IgD-negative memory B cell (primary cell): ENCODE results near the gene GPX4. TPM values are rescaled to one million over a fixed set of nuclear protein-coding genes. Genes with fewer than 3 reads are reported as not detected.

ENCODE experiments used
- H3K27ac Mint-ChIP-seq, 3 donors: one replicate each; pipeline ENCODE4 v1.8.0; 2020 to 2022; ENCODE audit warnings: mild to moderate bottlenecking in 3 of 3, mixed read lengths in 3 of 3, moderate library complexity in 1 of 3
- H3K27me3 Mint-ChIP-seq: one replicate; pipeline ENCODE4 v1.8.0; 2021; ENCODE audit warnings: mixed read lengths
- H3K36me3 Mint-ChIP-seq: one replicate; pipeline ENCODE4 v1.8.0; 2020; ENCODE audit warnings: mild to moderate bottlenecking, mixed read lengths
- H3K4me1 Mint-ChIP-seq, 3 donors: one replicate each; pipeline ENCODE4 v1.8.0; 2020 to 2022; ENCODE audit warnings: mixed read lengths in 3 of 3, mild to moderate bottlenecking in 1 of 3
- H3K4me3 Mint-ChIP-seq, 4 donors: one replicate each; pipeline ENCODE4 v1.8.0; 2020 to 2022; ENCODE audit warnings: mild to moderate bottlenecking in 4 of 4, mixed read lengths in 4 of 4, moderate library complexity in 3 of 4
- H3K9me3 Mint-ChIP-seq, 3 donors: one replicate each; pipeline ENCODE4 v1.8.0; 2020 to 2021; ENCODE audit warnings: mixed read lengths in 3 of 3, mild to moderate bottlenecking in 1 of 3
- polyA plus RNA-seq: library from polyadenylated mRNA; unstranded; fragments of 300-500 nt; fragmentation: Illumina TruSeq; gene quantifications from one replicate; pipeline ENCODE4 v1.2.3, GENCODE V29; 2021

The GPX4 gene
- polyA plus RNA-seq, 1 donor from 2014 or later: 460 TPM

DNA sequence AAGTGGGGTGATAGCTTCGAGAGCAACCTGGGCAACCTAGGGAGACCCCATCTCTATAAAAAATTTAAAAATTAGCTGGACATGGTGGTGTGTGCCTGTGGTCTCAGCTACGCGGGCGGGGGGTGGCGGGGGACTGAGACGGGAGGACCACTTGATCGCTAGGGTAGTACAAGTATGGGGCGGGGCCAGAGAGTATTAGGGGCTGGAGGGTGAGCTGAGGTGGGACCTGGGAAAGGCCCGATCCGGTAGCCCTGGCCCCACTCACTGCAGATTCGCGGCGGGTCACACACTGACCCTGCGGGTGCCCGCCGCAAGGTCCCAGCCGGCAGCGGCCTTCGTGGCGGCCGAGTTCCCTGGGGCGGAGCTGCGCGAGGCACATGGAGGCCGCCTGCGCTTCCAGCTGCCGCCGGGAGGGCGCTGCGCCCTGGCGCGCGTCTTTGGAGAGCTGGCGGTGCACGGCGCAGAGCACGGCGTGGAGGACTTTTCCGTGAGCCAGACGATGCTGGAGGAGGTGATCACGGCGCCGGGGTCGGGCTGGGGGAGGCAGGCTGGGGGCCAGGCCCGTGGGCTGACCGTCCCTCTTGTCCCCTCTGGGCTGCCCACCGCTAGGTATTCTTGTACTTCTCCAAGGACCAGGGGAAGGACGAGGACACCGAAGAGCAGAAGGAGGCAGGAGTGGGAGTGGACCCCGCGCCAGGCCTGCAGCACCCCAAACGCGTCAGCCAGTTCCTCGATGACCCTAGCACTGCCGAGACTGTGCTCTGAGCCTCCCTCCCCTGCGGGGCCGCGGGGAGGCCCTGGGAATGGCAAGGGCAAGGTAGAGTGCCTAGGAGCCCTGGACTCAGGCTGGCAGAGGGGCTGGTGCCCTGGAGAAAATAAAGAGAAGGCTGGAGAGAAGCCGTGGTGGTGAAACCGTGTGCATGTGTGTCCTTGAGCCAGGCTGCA lies 38.9 kb upstream of the GPX4 start:
- peak overlapping the region; percentile 72 to 85 (median 83) for H3K4me3 Mint-ChIP-seq
- H3K9me3 Mint-ChIP-seq: no peaks in the 10 kb centered on the region
- peaks cover 6 to 24% (median 8%) of the 10 kb centered on the region in 3 donors for H3K4me1 Mint-ChIP-seq
- no peaks in the 10 kb centered on the region for H3K27me3 Mint-ChIP-seq
- H3K27ac Mint-ChIP-seq: peak overlapping the region in 2 of 3 donors; percentile 67 to 97
- H3K36me3 Mint-ChIP-seq: peaks cover 6% of the 10 kb centered on the region

DNA sequence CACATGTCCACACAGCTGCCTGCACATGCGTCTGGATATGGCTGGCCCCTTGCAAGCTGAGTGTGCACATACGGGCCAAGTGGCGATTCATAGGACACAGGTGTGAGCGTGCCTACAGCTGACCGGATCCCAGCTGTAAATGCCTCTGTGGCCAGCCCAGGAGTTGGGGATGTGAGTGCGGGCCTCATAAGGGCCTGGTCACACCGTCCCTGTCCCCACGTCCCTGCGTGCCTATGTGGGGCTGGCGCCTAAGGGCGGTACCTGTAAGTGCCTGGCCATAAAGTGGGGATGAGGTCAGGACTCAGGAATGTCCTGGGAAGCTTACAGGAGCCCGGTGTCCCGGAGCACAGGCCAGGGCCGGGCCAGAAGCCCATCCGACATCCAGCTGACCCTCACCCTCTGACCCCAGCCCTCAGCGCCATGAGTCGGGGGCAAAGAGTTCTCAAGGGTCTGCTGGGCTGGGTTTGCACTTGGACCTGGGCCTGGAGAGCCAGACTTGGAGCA lies 38.1 kb upstream of the GPX4 start:
- Mint-ChIP-seq H3K27me3 (no peaks in the 10 kb centered on the region), H3K27ac (peak overlapping the region; percentile 67 to 97 (median 82)), H3K4me1 (peaks cover 6 to 24% (median 8%) of the 10 kb centered on the region in 3 donors), H3K9me3 (no peaks in the 10 kb centered on the region), H3K36me3 (peaks cover 6% of the 10 kb centered on the region), H3K4me3 (peak overlapping the region; percentile 25 to 85 (median 77))

DNA sequence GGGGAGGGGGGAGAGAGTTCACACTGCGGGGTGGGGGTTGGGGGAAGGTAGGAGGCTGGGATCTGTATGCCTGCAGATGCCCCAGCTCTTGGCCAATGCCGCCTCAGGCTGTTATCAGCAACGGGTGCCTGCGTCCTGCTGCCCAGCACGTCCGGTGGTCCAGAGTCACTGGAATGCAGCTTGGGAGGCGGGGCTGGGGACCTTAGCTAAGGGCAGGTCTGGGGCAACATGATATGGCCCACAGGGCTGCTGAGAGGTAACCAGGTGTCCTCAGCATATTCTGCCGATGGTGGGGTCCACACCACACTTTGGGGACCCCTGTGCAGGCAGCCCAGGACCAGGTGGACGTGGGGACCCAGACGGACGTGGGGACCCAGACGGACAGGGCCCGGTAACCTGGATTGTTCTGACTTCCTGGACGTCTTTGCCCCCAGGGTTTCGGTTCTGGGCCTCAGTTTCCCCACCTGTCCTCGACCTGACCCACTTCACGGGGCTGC lies 37.5 kb upstream of the GPX4 start:
- Mint-ChIP-seq H3K27ac (peak overlapping the region; percentile 82 to 97 (median 88)), H3K4me3 (peak overlapping the region in 3 of 4 donors; percentile 82 to 89 (median 85)), H3K4me1 (peaks cover 6 to 24% (median 8%) of the 10 kb centered on the region in 3 donors), H3K9me3 (no peaks in the 10 kb centered on the region), H3K36me3 (peaks cover 6% of the 10 kb centered on the region), H3K27me3 (no peaks in the 10 kb centered on the region)

DNA sequence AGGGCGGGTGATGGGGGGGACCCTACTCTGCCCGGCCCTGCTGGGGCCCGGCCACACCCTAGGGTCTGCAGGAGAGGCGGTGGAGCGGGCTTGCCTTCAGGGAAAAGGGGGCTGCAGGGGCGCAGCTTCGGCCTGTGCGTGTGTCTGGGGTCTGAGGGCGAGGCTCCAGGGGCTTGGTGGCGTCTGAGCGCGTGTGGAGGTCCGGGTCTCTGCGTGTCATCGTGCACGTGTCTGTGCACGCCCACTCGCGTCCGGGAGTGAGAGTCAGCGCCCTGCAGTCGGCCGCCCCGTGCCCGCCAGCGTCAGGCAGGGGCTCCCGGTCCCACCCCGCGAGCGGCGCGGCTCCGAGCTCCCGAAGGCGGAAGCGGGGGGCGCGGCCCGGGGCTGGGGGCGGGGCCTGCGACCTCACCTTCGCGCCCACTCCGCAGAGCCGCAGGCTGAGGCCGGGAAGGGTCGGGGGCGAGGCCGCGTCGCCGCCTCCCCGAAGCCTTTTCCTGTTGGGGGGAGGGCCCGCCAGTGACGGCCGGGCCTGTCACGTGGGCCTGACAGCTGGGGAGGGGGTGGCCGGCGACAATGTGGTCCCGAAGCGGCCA lies 37.0 kb upstream of the GPX4 start, which contains the start of gene ARHGAP45:
Gene ARHGAP45, plus strand, starts transcription at position 420 of the 593 bp plus-strand sequence. CDS start 239 bp downstream, outside the sequence.
- peak within 1 kb of the TSS; percentile 91 to 97 (median 92) for H3K27ac Mint-ChIP-seq
- peak within 1 kb of the TSS; percentile 85 to 98 (median 94) for H3K4me3 Mint-ChIP-seq
- H3K4me1 Mint-ChIP-seq: peaks cover 8 to 27% (median 9%) of the 10 kb centered on the region in 3 donors
- peaks cover 7% of the 10 kb centered on the region for H3K36me3 Mint-ChIP-seq
- no peaks in the 10 kb centered on the region for H3K27me3 Mint-ChIP-seq
- H3K9me3 Mint-ChIP-seq: no peaks in the 10 kb centered on the region

DNA sequence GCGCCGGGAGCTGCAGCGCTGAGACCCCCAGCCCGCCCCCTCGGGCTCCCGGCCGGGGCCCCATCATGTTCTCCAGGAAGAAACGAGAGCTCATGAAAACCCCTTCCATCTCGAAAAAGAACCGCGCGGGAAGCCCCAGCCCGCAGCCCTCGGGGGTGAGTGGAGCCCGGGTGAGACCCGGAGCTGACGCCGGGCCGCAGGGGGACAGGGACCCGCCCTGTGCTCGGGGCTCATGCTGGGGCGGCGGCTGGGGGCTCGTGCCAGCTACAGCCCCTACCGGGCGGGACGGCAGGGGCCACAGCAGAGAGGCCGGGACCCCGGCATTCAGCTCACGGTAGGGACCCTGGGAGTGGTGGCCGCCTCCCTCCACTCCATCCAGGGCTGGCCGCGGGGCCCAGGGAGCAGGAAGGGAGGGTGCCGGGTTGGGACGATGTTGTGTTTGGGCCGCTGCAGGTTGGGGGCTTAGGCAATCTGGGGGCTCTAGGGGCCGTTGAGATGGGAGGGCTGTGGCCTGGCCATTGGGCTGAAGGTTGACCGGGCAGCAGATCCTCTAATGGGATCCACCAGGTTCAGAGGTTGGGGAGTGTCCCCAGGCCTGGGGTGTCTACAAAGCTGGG lies 36.3 kb upstream of the GPX4 start:
- Mint-ChIP-seq H3K36me3 (peaks cover 7% of the 10 kb centered on the region), H3K9me3 (no peaks in the 10 kb centered on the region), H3K27me3 (no peaks in the 10 kb centered on the region), H3K27ac (peak overlapping the region; percentile 91 to 97 (median 92)), H3K4me1 (peaks cover 8 to 29% (median 11%) of the 10 kb centered on the region in 3 donors), H3K4me3 (peak overlapping the region; percentile 85 to 98 (median 94))

DNA sequence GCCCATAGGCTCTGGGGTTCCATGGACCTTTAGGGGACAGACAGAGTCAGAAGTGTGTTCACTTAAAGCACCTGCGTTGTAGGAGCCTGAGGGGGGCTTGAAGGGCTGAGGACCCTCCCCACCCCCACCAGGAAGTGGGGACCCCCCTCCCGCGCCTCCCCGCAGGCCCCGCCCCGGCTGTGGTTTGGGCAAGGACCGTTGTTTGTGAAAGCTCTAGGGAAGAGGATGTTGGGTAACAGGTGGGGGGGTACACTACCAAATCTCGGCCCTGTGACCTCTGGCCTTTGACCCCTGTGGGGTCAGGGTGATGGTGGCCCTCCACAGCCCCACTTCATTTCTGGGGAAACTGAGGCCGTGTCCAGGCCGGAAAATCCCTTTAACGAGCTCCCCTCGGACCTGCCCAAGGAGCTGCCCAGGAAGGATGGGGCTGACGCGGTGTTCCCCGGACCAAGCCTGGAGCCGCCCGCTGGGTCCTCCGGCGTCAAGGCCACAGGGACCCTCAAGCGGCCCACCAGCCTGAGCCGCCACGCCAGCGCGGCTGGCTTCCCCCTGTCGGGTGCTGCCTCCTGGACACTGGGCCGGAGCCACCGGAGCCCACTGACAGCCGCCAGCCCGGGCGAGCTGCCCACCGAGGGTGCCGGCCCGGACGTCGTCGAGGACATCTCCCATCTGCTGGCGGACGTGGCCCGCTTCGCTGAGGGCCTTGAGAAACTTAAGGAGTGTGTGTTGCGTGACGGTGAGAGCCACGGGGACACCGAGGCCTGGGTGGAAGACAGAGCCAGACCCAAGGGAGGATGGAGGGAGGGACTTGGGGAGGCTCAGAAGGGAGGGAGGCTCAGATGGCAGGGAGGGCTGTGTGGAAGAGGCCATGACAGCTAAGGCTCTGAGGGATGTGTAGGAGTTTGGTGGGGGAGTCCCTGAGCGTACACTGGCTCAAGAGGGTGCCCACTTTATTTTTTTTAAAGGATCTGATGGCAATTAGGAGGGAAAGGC lies 35.5 kb upstream of the GPX4 start:
- no peaks in the 10 kb centered on the region for H3K27me3 Mint-ChIP-seq
- H3K9me3 Mint-ChIP-seq: no peaks in the 10 kb centered on the region
- H3K4me1 Mint-ChIP-seq: peaks cover 8 to 30% (median 17%) of the 10 kb centered on the region in 3 donors
- peak overlapping the region; percentile 91 to 97 (median 92) for H3K27ac Mint-ChIP-seq
- H3K4me3 Mint-ChIP-seq: peak overlapping the region; percentile 85 to 98 (median 94)
- peaks cover 7% of the 10 kb centered on the region for H3K36me3 Mint-ChIP-seq

DNA sequence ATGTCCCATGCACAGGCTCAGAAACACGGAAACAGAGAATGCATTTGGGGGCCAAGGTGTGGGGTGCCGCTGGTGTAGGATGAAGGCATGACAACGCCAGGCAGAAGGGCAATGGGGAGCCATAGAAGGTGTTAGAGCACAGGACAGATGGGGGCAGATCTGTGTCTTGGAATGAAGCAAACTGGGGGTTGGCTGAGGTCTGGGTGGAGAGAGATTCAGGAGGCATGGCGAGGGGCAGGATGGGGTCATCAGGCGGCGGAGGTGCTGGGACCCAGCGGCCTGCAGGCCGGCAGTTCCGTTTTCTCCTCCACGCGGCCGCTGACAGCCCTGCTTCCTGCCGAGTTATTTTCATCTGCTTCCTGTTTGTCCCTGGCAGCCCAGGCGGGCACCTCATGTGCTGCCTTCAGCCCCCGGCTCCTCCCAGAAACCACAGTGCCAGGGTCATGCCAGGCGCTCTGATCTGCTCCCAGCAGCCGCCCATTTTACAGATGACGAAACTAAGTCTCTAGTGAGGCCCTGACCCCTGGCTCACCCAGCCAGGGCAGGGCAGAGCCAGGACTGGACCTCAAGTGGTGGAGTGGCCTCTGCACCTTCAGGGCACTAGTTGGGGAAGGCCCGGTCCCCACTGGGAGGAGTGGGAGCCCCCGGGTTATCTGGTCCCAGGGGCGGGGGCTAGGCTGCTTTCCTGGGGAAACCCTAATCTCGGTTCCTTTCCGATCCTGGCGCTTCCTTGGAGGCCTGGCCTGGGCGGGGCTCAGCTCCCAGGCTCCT lies 34.6 kb upstream of the GPX4 start:
- Mint-ChIP-seq H3K27ac (peak overlapping the region; percentile 90 to 97 (median 92)), H3K4me3 (peak overlapping the region; percentile 85 to 98 (median 94)), H3K9me3 (no peaks in the 10 kb centered on the region), H3K4me1 (peaks cover 8 to 23% (median 19%) of the 10 kb centered on the region in 3 donors), H3K36me3 (peaks cover 7% of the 10 kb centered on the region), H3K27me3 (no peaks in the 10 kb centered on the region)

DNA sequence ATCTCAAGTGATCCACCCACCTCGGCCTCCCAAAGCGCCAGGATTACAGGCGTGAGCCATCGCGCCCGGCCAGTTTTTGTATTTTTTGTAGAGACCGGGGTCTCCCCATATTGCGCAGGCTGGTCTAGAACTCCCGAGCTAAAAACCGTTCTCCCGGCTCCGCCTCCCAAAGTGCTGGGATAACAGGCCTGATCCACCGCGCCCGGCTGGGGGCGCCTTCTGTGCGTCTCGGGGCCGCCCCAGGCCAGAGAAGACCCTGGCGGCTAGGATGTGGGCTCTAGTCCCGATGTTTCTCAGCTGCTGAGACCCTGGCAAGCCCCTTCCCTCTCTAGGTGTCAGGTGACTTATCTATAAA lies 33.2 kb upstream of the GPX4 start:
- H3K4me3 Mint-ChIP-seq: peak overlapping the region in 1 of 4 donors; percentile 33
- no peaks in the 10 kb centered on the region for H3K27me3 Mint-ChIP-seq
- peaks cover 10 to 20% (median 16%) of the 10 kb centered on the region in 3 donors for H3K4me1 Mint-ChIP-seq
- H3K27ac Mint-ChIP-seq: peak overlapping the region in 2 of 3 donors; percentile 73 to 97
- peaks cover 7% of the 10 kb centered on the region for H3K36me3 Mint-ChIP-seq
- no peaks in the 10 kb centered on the region for H3K9me3 Mint-ChIP-seq

DNA sequence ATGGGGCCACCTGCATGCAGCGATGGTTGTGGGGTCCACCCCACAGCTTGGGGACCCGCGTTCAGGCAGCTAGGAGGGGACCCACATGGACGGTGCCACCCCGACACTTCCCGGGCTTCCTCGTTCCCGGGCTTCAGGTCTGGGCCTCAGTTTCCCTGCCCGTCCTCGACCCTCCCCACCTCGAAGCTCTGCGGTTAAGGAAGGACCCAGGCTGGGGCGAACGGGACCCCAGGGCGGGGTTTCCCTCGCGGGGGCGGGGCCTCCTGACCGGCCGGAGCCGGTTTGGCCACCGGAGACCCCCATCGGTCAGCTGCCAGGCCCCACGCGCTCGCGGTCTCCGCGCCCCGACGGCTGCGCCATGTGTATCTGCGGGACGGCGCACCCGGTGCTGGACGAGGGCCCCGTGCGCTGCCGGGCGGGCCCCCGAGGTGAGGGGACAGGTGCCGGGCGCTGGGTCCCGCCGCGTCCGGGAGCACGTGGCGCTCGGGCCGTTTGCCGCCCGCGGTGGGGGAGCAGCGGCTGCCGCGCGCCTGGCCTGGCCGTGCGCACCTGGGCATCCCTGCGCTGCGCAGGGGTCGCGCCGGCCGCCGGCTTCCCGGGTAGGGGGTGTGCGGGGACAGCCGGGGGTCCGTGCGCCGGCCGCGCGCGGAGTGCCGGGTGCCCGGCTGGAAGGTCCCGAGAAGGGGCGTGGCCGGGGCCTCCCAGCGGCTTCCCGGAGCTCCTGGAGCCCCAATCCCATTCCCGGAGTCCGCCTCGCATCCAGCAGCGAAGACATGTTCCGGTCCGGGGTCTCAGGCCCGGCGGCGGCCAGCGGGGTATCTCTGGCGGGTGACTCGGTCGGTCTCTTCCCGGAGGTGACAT lies 32.6 kb upstream of the GPX4 start:
- Mint-ChIP-seq H3K4me1 (peaks cover 15 to 26% (median 22%) of the 10 kb centered on the region in 3 donors), H3K36me3 (peaks cover 7% of the 10 kb centered on the region), H3K4me3 (peak overlapping the region in 1 of 4 donors; percentile 40), H3K27ac (peak overlapping the region in 1 of 3 donors; percentile 97), H3K9me3 (no peaks in the 10 kb centered on the region), H3K27me3 (no peaks in the 10 kb centered on the region)

DNA sequence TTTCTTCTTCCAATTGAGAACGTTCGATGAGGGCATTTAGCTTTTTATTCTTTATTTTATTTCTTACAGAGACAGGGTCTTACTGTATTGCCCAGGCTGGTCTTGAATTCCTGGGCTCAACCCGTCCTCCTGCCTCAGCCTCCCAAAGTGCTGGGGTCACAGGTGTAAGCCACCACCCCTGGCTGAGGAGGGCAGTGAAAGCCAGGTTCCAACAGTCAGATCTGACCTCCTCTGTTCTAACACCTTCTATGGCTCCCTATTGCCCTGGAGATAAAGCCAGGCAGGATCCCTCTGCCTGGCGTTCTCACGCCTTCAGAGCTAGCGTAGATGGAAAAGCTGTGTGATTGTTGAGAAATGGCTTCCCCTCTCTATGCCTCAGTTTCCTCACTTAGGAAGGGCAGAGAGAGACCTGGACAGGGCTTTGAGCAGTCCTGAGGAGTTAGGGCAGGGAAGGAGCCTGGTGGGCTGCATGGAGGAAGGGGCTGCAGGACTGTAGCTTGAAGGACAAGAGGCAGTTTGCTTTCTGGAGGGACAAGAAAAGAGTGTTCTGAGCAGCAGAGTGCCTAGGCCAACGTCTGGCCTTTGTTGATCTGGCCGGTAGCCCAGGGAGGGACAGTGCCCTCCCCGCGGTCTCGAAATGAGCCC lies 31.3 kb upstream of the GPX4 start:
- Mint-ChIP-seq H3K27me3 (no peaks in the 10 kb centered on the region), H3K27ac (peak overlapping the region; percentile 83 to 100 (median 90)), H3K4me1 (peaks cover 22 to 32% (median 29%) of the 10 kb centered on the region in 3 donors)

DNA sequence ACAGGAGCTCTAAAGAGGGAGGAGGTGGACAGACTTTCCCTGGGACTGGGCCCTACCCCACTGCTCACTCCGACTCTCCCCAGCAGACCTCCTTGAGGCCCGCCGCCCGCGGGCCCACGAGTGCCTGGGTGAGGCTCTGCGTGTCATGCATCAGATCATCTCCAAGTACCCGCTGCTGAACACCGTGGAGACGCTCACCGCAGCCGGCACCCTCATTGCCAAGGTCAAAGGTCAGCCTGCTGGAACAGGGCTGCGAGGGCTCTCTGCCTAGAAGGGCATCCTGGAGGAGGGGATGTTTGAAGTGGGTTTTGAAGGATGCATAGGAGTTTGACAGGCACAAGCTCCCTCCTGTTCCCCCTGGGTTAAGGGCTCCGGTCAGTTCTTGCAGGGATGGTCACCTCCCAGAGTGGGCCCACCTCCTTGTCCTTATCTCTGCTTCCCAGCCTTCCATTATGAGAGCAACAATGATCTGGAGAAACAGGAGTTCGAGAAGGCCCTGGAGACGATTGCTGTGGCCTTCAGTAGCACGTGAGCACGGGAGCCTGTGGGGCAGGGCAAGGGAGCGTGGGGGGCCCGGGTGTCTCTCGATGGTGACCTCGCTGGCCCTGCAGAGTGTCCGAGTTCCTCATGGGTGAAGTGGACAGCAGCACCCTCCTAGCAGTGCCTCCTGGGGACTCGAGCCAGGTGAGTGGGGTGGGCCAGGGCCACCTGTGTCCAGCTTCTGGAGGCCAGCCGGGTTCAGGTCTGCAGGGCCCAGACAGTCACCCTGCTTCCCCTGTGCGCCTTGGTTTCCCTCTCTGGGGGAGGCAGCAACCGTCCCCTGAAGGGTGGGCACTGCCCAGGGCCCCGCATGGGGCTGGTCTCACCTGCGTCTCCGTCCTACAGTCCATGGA lies 30.5 kb upstream of the GPX4 start:
- H3K36me3 Mint-ChIP-seq: peaks cover 11% of the 10 kb centered on the region
- H3K9me3 Mint-ChIP-seq: no peaks in the 10 kb centered on the region
- H3K27me3 Mint-ChIP-seq: no peaks in the 10 kb centered on the region
- H3K4me1 Mint-ChIP-seq: peaks cover 22 to 33% (median 29%) of the 10 kb centered on the region in 3 donors
- peak overlapping the region; percentile 90 to 100 (median 90) for H3K27ac Mint-ChIP-seq
- H3K4me3 Mint-ChIP-seq: peak overlapping the region; percentile 4 to 75 (median 18)

More for the DNA sequence above, 31.3 kb upstream of the GPX4 start:
- Mint-ChIP-seq H3K36me3 (peaks cover 11% of the 10 kb centered on the region), H3K9me3 (no peaks in the 10 kb centered on the region), H3K4me3 (peak overlapping the region in 3 of 4 donors; percentile 4 to 72 (median 71))
